ENCODE results near the gene LINC00237. TPM values are rescaled to one million over a fixed set of nuclear protein-coding genes. Genes with fewer than 3 reads are reported as not detected.

The LINC00237 gene
- total and polyA plus RNA-seq, 9 of the 15 experiments (the other 6 are each of a cell fraction or from before 2014, with no cell fraction given), result not detected

- H3K4me3 ChIP-seq, result peak within 1 kb of the TSS; percentile 91
- H3K4me1 ChIP-seq (replicated peaks in 1 of 2; ENCODE audit: control insufficient read depth in 2 of 2, insufficient read depth in 2 of 2, low read length in 2 of 2), result peaks cover 5 to 17% of the 10 kb centered on the region in 2 experiments; a peak in 3 of 5 replicates
- H3K4me2 ChIP-seq (ENCODE audit: insufficient read depth, low read length), result peak within 1 kb of the TSS; percentile 96
- in situ Hi-C loops (cut with MboI) (no loop called here), intact Hi-C loops (cut with micrococcal nuclease) (loop anchor here (10.0 kb wide), 1 partner anchor 261 kb away; no protein-coding TSS in a partner anchor)
- no TSS peak for BruUV-seq (replicated peaks)
- peak; percentile 90 to 93 (median 90) for DNase-seq (ENCODE audit: extremely low read depth in 1 of 4, low spot score in 3 of 4)
- no peaks in the 10 kb centered on the region for H3K27me3 ChIP-seq (ENCODE audit: control insufficient read depth in 2 of 2, insufficient read depth in 2 of 2, low read length in 2 of 2)
- H2AFZ ChIP-seq (ENCODE audit: low read depth, low read length), result peak within 1 kb of the TSS; percentile 98
- H4K20me1 ChIP-seq (replicated peaks; ENCODE audit: control insufficient read depth, insufficient read depth, low read length), result no peaks in the 10 kb centered on the region
- FAIRE-seq, result peak; percentile 29
- 0% methylated on average over 16 of the region's 66 CpGs for WGBS (ENCODE audit: insufficient coverage, low coverage, missing lambda C conversion rate)
- H3K79me2 ChIP-seq (ENCODE audit: control insufficient read depth, insufficient read depth, low read length), result peaks cover 18% of the 10 kb centered on the region
- no peaks in the 10 kb centered on the region for H3K9me3 ChIP-seq (replicated peaks; ENCODE audit: control insufficient read depth, insufficient read depth, low read depth, low read length)
- no peaks in the 10 kb centered on the region for H3K9me1 ChIP-seq (ENCODE audit: control insufficient read depth, insufficient read depth, low read length)
- ChIA-PET CTCF (ENCODE audit: low intra/inter-chr PET ratio) (interaction anchor here (0.8 kb wide), 1 partner anchor 77 kb away, joined by 3 read pairs; no protein-coding TSS in a partner anchor), POLR2A (interaction anchor here (0.6 to 1.5 kb wide), 6 partner anchors 9 to 177 kb away, joined by 3 to 5 read pairs (median 3); no protein-coding TSS in a partner anchor)
- peak within 1 kb of the TSS; percentile 72 for H3K27ac ChIP-seq (ENCODE audit: extremely low read depth, low read depth, low read length)
- H3K36me3 ChIP-seq (ENCODE audit: control insufficient read depth, insufficient read depth, low read length), result no peaks in the 10 kb centered on the region
- ATAC-seq, result peak; percentile 97
- peak within 1 kb of the TSS; percentile 75 to 92 for H3K9ac ChIP-seq (ENCODE audit: insufficient read depth in 1 of 2, low read depth in 2 of 2, low read length in 2 of 2)
- no peak for TF ChIP-seq NBN (IDR thresholded peaks at IDR 0.05; ENCODE audit: low read depth)
- 0 out of 2 replicates have a peak, but pooled peaks have one; percentile 21 for TF ChIP-seq POLR2AphosphoS5 (IDR thresholded peaks at IDR 0.05; ENCODE audit: control insufficient read depth, insufficient read depth, low read depth, low read length)
- no peak for TF ChIP-seq THRB (CRISPR knock-in tag; conservative IDR thresholded peaks at IDR 0.05)
- no peak for TF ChIP-seq HEY1 (CRISPR knock-in tag; IDR thresholded peaks at IDR 0.05; ENCODE audit: borderline replicate concordance)
- TF ChIP-seq REST (IDR thresholded peaks at IDR 0.05; ENCODE audit: borderline replicate concordance), result no peak
- no peak for TF ChIP-seq REST (CRISPR knock-in tag; IDR thresholded peaks at IDR 0.05; ENCODE audit: low read depth)
- TF ChIP-seq PTTG1 (tag; IDR thresholded peaks at IDR 0.05; ENCODE audit: low read depth), result no peak
- TF ChIP-seq XRCC3 (IDR thresholded peaks at IDR 0.05), result no peak
- peak; percentile 31 for TF ChIP-seq HNRNPK (IDR thresholded peaks at IDR 0.05; ENCODE audit: low read depth, low read length, poor library complexity, severe bottlenecking)
- no peak for TF ChIP-seq ATF7 (IDR thresholded peaks at IDR 0.05)
- no peak for TF ChIP-seq ZNF23 (CRISPR knock-in tag; IDR thresholded peaks at IDR 0.05)
- no peak for TF ChIP-seq ZNF431 (CRISPR knock-in tag; IDR thresholded peaks at IDR 0.05)
Measured at GRCh38 chr20:21125849-21126580, 19.9 kb upstream of the LINC00237 start, which contains the start of gene KIZ. Gene KIZ (plus strand): TSS chr20:21126082. CDS start chr20:21126116, 34 bp downstream.
